Activated T-cell treated with anti-CD3 and anti-CD28 coated beads, Interleukin-2, amount 50 U/mL, for 24 hours (primary cell): Measurements from ENCODE around the gene TMEM39A.
A peak's percentile ranks its signal among the peaks of the same experiment; 100 is the strongest.

Experiments
- DNase-seq: peaks from one replicate; pipeline ENCODE4 v3.0.0-alpha.2; 2020
- H3K27ac Mint-ChIP-seq: 2 replicates; pipeline ENCODE4 v1.8.0; 2020; ENCODE audit warnings: mild to moderate bottlenecking, mixed read lengths
- H3K27me3 Mint-ChIP-seq: 2 replicates; pipeline ENCODE4 v1.8.0; 2020; ENCODE audit warnings: mixed read lengths
- H3K36me3 Mint-ChIP-seq: 2 replicates; pipeline ENCODE4 v1.8.0; 2020; ENCODE audit warnings: low read depth, mixed read lengths
- H3K4me1 Mint-ChIP-seq: 2 replicates; pipeline ENCODE4 v1.8.0; 2020; ENCODE audit warnings: low read depth, mixed read lengths
- H3K4me3 Mint-ChIP-seq: 2 replicates; pipeline ENCODE4 v1.8.0; 2020; ENCODE audit warnings: mild to moderate bottlenecking, moderate library complexity, mixed read lengths
- H3K9me3 Mint-ChIP-seq: 2 replicates; pipeline ENCODE4 v1.8.0; 2020; ENCODE audit warnings: mixed read lengths

TMEM39A gene

DNA sequence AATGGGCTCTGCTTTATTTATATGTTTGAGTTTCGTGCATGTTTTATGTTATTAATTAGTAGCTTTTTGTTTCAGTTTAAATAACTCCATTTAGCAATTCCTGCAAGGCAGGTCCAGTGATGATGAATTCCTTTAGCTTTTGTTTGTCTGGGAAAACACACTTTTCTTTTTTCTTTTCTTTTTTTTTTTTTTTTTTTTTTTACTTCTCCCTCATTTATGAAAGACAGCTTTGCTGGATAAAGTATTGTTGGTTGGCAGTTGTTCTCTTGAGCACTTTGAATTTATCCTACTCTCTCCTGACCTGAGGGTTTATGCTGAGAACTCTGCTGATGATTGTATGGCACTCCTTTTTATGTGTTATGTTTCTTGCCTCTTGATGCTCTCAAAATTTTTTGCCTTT lies 35.7 kb downstream of the TMEM39A start:
- H3K27ac Mint-ChIP-seq, result no peak overlapping the region
- H3K36me3 Mint-ChIP-seq, result peaks cover 57% of the 10 kb centered on the region
- no peaks in the 10 kb centered on the region for H3K4me1 Mint-ChIP-seq
- H3K27me3 Mint-ChIP-seq, result no peaks in the 10 kb centered on the region
- H3K4me3 Mint-ChIP-seq, result no peak overlapping the region
- DNase-seq, result no peak
- peaks cover 59% of the 10 kb centered on the region for H3K9me3 Mint-ChIP-seq

DNA sequence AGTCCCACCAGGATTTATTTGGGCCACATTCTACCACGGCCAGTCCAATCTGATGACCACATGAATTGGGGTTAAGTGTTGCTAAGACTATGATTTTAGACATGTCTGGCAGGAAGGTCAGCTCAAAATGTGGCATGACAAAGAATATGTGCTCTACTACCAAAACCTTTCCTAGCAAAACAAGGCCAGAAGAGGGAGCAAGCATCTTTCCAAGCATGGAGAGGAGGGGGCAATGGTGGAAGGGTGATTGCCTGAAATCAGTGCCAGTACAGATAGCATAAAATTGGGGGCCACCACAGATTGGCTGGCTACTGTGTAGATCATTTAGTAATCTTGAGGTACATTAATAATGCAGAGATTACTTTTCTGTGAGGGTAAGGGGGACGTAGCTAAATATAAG lies 43.2 kb downstream of the TMEM39A start:
- H3K9me3 Mint-ChIP-seq, result peaks cover 4% of the 10 kb centered on the region
- H3K27ac Mint-ChIP-seq, result no peak overlapping the region
- no peaks in the 10 kb centered on the region for H3K4me1 Mint-ChIP-seq
- no peak for DNase-seq
- H3K36me3 Mint-ChIP-seq, result peaks cover 13% of the 10 kb centered on the region
- H3K27me3 Mint-ChIP-seq, result no peaks in the 10 kb centered on the region
- no peak overlapping the region for H3K4me3 Mint-ChIP-seq

DNA sequence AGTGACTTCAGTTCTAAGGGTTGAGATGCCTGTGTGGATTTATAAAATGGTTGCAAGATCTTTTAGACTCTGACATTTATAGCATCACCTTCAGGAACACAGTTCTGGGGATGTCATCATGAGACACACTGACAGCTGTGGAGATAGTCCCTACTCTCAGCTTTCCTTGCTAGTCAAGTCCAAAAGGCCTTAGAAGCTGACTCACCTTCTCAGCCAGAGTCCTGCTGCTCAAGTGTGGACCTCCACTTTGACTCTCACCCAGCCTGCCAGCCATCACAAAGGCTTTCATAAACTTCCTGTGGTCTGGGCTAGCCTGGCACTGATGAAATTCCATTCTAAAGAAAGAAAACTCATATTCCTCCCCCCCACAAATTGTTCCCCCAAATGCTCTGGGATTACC lies 44.8 kb downstream of the TMEM39A start:
- H3K27ac Mint-ChIP-seq, result no peak overlapping the region
- peaks cover 27% of the 10 kb centered on the region for H3K36me3 Mint-ChIP-seq
- H3K4me3 Mint-ChIP-seq, result no peak overlapping the region
- no peaks in the 10 kb centered on the region for H3K27me3 Mint-ChIP-seq
- no peaks in the 10 kb centered on the region for H3K9me3 Mint-ChIP-seq
- DNase-seq, result no peak
- no peaks in the 10 kb centered on the region for H3K4me1 Mint-ChIP-seq

DNA sequence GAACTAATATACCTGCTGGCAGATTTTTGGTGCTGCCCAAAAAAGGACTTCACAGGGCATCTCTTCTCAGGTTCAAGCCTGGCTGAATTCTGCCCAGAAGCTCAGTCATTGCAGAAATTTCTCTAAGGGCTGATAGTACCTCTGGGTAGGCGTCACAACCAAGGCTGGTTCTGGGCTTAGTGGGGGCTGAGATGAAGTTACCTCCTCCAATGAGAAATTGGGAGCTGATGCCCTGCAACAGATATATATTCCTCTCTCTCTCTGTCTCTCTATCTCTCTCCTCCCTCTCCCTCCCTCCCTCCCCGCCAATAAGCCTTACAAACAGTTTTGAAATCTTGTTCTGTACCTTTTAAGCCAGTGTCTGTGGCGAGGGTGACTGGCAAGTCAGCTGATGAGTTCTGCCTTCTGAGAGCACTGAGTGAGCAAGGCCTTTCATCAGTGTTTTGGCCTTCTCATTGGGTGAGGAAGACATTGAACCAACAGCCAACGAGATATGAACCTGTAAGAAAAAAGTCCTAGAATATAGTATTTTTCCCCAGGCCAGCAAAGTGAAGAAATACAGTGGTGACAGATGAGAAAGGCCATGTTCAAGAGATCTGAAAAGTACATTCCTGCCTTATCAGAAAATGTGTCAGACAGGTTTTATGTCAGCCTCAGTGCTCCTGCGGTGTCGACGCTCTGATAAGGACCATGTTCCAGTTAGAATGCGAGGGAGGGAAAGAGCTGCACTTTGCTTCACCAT lies 45.5 kb downstream of the TMEM39A start:
- H3K4me1 Mint-ChIP-seq, result no peaks in the 10 kb centered on the region

DNA sequence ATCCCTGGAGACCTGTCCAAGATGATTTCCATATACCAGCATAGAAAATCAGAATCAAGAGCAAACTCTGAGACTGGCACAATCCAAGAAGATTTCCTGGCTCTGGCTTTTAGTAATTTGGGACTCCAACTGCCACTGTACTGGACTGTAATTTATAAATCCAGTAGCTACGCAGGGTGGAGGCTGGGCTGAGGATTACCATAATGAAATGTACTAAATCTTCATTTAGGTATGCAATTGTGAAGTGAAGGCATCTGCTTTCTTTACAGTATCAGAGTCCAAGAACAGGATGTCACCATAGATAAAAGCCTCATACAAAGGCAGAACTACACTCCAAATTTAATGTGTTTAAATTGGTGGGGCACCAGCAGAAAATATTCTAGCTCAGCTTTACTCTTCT lies 46.5 kb downstream of the TMEM39A start:
- H3K27me3 Mint-ChIP-seq, result no peaks in the 10 kb centered on the region
- no peak overlapping the region for H3K4me3 Mint-ChIP-seq
- DNase-seq, result no peak
- no peak overlapping the region for H3K27ac Mint-ChIP-seq
- H3K9me3 Mint-ChIP-seq, result no peaks in the 10 kb centered on the region
- peaks cover 28% of the 10 kb centered on the region for H3K36me3 Mint-ChIP-seq
- H3K4me1 Mint-ChIP-seq, result no peaks in the 10 kb centered on the region

More for the DNA sequence above, 45.5 kb downstream of the TMEM39A start:
- H3K4me3 Mint-ChIP-seq, result no peak overlapping the region
- no peaks in the 10 kb centered on the region for H3K9me3 Mint-ChIP-seq
- no peak overlapping the region for H3K27ac Mint-ChIP-seq
- peaks cover 27% of the 10 kb centered on the region for H3K36me3 Mint-ChIP-seq
- DNase-seq, result no peak
- no peaks in the 10 kb centered on the region for H3K27me3 Mint-ChIP-seq

DNA sequence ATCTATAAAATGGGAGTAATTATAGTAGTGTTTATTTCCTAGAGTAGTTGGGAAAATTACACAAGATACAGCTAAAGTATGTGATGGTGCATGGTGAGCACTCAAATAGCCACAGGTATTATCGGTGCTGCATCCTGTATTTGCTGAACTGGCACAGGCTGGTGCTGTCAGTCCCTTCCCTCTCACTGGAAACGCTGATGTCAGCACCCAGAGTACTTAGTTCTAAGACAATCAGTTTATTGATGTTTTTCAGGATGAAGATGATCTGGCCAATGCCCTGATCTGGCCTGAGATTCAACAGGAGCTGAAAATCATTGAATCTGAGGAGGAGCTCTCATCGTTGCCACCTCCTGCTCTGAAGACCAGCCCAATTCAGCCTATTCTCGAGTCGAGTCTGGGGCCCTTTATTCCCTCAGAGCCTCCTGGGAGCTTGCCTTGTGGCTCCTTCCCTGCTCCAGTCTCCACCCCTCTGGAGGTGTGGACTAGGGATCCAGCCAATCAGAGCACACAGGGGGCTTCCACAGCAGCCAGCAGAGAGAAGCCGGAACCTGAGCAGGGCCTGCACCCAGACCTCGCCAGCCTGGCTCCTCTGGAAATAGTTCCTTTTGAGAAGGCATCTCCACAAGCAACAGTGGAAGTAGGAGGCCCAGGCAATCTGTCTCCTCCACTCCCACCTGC lies 49.7 kb downstream of the TMEM39A start:
- Mint-ChIP-seq H3K9me3 (no peaks in the 10 kb centered on the region), H3K27ac (no peak overlapping the region), H3K36me3 (peaks cover 51% of the 10 kb centered on the region), H3K4me1 (no peaks in the 10 kb centered on the region), H3K27me3 (no peaks in the 10 kb centered on the region), H3K4me3 (no peak overlapping the region)
- no peak for DNase-seq

DNA sequence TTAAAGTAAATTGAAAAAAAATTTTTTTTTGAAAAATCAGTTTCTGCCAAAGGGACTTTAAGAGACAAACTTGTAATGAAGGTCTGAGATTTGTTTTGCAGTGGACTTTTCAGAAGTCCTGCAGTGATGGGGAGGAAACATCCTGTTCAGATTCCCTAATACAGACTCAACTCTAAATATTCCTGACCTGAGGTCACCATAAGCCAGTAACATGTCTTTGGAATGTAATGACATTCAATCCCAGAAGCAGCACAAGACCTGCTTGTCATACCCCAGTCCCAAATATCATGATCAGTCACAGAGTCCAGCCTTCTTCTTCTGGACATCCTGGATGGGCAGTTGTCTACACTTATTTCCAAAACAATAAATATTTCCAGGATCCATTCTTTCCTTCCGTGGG lies 53.6 kb downstream of the TMEM39A start:
- Mint-ChIP-seq H3K36me3 (peaks cover 48% of the 10 kb centered on the region), H3K27ac (no peak overlapping the region), H3K4me3 (no peak overlapping the region), H3K9me3 (no peaks in the 10 kb centered on the region), H3K27me3 (no peaks in the 10 kb centered on the region), H3K4me1 (no peaks in the 10 kb centered on the region)
- DNase-seq, result no peak

DNA sequence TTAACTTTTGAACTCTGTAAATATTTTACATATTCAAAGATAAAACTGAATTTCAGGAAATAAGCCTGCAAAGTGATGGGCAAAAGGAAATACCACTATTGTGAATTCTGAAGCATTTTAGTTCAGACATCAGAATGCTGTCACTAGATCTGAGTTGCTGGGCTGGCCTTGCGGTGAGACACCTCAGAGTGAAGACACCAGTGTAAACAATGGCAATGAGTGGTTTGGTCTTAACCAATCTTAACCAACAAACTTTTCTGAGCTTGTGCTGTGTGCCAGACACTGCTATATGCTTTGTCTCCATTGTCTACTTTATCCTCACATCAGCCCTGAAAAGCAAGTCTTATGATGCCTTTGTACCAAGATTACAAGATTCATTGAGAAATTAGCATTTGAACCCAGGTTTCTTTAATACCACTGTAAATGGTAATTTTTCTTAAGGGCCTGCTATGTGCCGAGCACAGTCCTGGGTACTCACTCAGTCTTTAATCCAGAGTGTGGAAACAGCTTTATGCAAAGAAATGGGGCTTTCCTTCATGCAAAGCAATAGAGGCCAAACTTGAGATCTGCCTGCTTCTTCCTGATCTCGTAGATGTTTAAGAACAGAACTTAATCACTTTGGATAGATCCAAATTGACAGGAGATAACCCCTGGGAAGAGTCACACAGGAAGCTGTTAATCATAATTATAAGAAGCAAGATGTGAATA lies 55.0 kb downstream of the TMEM39A start:
- H3K27ac Mint-ChIP-seq, result no peak overlapping the region
- H3K9me3 Mint-ChIP-seq, result no peaks in the 10 kb centered on the region
- H3K4me3 Mint-ChIP-seq, result no peak overlapping the region
- no peaks in the 10 kb centered on the region for H3K4me1 Mint-ChIP-seq
- H3K27me3 Mint-ChIP-seq, result no peaks in the 10 kb centered on the region
- DNase-seq, result no peak
- H3K36me3 Mint-ChIP-seq, result peaks cover 49% of the 10 kb centered on the region

DNA sequence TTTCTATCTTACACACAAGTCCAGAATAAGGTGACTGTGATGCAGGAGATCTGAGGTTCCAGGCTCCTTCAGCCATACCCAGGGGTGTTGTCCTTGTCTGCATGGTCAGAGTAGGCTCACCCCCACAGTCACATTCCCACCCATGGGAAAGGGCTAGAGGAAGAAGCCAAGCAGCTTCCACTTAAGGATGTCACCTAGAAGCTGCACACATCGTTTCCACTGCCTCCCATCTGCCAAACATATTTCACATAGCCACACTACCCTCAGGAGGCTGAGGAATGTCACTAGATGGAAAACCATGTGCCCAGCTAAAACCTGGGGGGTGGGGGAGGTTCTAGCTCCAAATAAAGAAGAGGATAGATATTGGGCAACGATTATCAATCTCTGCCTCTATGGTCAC lies 58.1 kb downstream of the TMEM39A start:
- Mint-ChIP-seq H3K9me3 (no peaks in the 10 kb centered on the region), H3K4me1 (peaks cover 12% of the 10 kb centered on the region), H3K27me3 (no peaks in the 10 kb centered on the region), H3K36me3 (peaks cover 59% of the 10 kb centered on the region), H3K27ac (no peak overlapping the region), H3K4me3 (no peak overlapping the region)
- no peak for DNase-seq

DNA sequence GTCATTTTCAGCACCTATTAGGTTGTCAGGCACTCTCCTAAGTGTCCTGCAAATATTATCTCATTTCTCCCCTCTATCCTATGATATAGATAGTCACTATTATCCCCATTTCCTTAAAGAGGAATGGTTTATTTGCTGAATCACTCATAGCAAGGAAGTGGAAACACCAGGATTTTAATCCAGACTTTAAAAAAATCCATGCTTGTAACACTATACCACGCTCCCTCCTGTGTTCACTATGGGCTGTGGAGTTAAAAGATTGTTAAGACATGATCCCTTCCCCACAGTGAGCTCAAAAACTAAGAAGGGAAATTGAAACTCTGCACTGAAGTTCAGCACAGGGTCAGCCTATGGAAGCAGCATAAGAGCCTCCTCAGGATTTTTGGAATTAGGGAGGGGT lies 60.2 kb downstream of the TMEM39A start:
- Mint-ChIP-seq H3K9me3 (no peaks in the 10 kb centered on the region), H3K27ac (no peak overlapping the region), H3K4me3 (no peak overlapping the region), H3K36me3 (peaks cover 64% of the 10 kb centered on the region), H3K27me3 (no peaks in the 10 kb centered on the region), H3K4me1 (peaks cover 12% of the 10 kb centered on the region)
- no peak for DNase-seq

DNA sequence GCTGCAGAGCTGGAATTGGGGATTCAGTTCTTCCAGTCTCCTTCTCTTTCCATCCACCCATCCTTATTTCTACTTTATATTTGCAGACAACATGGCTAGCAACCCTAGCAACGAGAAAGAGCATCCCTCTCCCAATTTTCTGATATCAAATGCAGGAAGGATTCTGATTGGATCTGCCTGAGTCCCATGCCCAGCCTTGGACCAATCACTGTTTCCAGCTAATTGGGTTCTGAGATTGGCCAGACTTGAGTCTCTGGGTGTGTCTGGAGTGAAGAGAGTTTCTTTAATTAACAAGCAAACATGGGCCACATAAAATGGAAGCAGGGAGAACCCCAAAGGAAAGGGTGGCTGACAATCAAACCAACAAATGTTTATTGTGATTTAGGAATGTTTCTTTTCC lies 60.6 kb downstream of the TMEM39A start:
- Mint-ChIP-seq H3K36me3 (peaks cover 64% of the 10 kb centered on the region), H3K27ac (no peak overlapping the region), H3K4me3 (no peak overlapping the region), H3K27me3 (no peaks in the 10 kb centered on the region), H3K4me1 (peaks cover 12% of the 10 kb centered on the region), H3K9me3 (no peaks in the 10 kb centered on the region)
- no peak for DNase-seq

DNA sequence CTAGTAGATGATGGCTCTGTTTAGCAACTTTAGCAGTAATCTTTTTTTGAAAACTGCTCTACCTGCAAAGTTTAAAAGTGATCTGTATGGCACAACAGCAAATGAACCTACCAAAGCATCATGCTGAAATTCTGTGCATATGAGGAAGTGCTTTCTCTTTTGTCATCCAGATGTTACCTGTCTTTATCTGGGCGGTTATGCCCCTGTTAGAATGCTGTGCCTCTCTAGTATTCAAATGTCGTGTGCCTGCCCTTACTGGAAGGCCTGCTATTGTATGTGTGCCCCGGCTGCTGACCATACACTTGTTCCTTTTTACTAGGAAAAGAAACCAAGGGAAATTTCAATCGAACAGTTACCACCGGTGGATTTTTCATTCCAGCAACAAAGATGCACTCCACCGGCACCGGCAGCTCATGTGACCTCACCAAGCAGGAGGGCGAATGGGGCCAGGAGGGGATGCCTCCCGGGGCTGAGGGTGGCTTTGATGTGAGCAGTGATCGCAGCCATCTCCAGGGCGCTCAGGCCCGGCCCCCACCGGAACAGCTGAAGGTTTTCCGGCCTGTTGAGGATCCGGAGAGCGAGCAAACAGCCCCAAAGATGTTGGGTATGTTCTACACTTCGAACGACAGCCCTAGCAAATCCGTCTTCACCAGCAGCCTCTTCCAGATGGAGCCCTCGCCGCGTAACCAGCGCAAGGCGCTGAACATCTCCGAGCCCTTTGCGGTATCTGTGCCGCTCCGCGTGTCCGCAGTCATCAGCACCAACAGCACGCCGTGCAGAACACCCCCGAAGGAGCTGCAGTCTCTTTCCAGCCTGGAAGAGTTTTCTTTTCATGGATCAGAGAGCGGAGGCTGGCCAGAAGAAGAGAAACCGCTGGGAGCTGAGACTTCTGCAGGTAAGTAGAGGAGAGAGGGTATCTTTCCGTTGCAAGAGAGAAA lies 61.6 kb downstream of the TMEM39A start:
- Mint-ChIP-seq H3K27me3 (no peaks in the 10 kb centered on the region), H3K36me3 (peaks cover 69% of the 10 kb centered on the region), H3K27ac (no peak overlapping the region), H3K9me3 (no peaks in the 10 kb centered on the region), H3K4me3 (no peak overlapping the region), H3K4me1 (peaks cover 12% of the 10 kb centered on the region)
- no peak for DNase-seq

DNA sequence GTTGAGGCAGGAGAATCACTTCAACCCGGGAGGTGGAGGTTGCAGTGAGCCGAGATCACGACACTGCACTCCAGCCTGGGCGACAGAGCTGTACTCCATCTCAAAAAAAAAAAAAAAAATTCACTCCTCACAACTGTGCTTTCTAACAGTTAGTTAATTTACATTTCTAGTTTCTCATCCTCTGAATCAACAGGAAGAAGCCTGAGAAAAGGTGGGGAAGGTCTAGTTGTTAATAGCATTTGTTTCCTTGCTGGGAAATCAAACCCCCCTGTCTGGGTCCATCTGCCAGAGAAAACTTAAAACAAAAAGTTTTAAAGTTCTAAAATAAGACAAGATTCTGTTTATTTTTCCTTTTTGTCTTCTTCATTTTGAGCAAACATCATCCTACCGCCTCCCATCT lies 62.3 kb downstream of the TMEM39A start:
- Mint-ChIP-seq H3K27ac (no peak overlapping the region), H3K27me3 (no peaks in the 10 kb centered on the region), H3K4me3 (no peak overlapping the region), H3K9me3 (no peaks in the 10 kb centered on the region), H3K4me1 (peaks cover 14% of the 10 kb centered on the region), H3K36me3 (peaks cover 73% of the 10 kb centered on the region)
- DNase-seq, result no peak

DNA sequence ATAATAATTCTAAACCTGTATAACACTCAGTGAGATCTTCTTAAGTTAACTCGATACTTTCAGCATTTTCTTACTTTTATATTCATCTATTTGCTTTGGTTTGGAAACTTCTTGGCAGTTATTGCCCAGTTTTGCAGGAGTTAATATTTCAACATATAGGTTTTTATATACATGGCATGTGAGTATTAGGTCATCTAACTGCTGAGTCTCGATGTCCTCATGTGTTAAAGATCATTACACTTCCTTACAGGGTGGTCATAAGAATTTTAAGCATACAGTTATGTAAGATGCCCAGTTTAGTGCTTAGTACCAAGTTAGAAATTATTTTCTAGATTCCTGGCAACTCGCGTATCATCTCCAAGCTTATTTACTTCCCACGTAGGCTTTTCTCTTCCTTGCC lies 62.9 kb downstream of the TMEM39A start:
- Mint-ChIP-seq H3K27me3 (no peaks in the 10 kb centered on the region), H3K4me1 (peaks cover 20% of the 10 kb centered on the region), H3K9me3 (no peaks in the 10 kb centered on the region), H3K4me3 (no peak overlapping the region), H3K36me3 (peaks cover 74% of the 10 kb centered on the region), H3K27ac (peak overlapping the region; percentile 23)
- no peak for DNase-seq
